GM19099 (cell line): ENCODE results near the gene TSPAN33.
A peak's percentile ranks its signal among the peaks of the same experiment; 100 is the strongest.

ENCODE experiments used
- POLR2A ChIP-seq: IDR thresholded peaks from 3 replicates; pipeline ENCODE4 v1.6.1; 2011; ENCODE audit warnings: low read depth; ENCODE audit not compliant: insufficient read length; ENCODE audit errors: extremely low read depth

TSPAN33 gene

DNA sequence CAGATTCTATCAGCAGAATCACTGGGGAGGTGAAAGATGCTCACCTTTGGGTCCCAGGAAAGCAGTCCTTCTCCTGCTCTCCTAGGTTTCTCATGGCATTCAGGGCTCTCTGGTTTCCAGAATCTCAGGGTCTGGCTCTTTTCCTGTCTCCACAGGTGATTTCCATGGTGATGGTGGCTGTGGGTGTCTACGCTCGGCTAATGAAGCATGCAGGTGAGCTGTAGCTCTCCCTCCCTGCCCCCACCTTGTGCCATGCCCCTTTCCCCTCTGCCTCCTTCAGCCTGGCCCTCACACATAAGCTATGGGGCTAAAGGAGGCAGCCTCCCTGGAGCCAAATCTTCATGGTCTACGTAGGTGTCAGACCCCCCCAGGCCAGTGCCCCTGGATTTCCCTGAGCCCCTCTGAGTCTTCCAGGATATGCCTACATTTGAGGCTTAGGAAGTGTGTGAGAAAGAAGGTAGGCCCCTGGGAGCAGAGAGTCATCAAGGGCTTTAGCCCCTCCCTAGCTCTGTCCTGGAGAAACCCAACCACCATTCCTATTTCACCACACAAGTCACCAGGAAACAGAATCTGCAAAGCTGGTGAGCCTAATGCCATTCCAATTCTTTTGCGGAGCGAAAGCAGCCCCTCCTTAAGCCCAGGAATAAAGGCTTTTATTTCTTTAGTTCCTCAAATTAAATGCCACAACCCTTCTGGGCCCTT is 17.2 kb downstream of the TSPAN33 start:
- no peak for TF ChIP-seq POLR2A

DNA sequence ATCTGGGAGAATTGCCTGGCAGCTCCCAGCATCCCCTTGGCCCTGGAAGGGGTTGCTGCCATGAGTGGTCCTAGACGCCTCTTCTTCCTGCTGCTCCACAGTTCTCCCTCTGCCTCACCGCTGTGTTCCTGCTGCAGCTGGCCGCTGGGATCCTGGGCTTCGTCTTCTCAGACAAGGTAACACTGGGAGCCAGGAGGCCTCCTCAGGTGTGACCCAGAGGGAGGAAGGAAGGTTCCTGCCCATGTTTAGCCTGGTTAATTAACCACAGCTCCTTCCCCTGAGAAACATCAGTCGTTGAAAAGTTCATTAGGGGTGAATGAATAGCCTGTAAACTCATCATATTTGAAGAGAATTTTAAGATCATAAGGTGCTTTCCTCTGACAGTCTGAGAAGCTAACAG is 18.2 kb downstream of the TSPAN33 start:
- TF ChIP-seq POLR2A: no peak

DNA sequence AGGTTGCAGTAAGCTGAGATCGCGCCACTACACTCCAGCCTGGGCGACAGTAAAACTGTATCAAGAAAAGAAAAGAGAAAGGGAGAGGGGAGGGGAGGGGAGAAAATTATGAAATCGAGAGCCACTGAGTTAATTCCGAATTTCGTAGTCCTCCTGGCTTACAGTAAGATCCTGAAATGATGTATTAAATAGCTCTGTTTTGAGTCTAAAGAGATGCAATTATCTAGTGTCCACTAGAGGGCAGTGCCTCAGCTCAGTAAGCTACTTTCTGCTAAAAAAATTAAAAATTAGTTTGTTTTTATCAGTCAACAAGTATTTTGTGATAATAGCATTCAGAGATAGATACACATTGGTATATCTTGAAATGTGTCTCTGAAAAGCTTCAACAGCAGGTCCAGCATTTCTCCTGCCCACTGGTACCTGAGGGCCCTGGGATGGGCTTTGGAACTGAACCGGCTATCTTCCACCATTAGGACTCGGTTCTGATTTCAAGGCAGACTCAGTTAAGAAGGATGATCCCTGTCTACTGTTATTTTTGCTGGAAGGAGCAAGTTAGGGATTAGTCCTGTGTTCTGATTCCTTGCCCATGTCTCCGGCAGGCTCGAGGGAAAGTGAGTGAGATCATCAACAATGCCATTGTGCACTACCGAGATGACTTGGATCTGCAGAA is 19.5 kb downstream of the TSPAN33 start:
- TF ChIP-seq POLR2A: no peak

DNA sequence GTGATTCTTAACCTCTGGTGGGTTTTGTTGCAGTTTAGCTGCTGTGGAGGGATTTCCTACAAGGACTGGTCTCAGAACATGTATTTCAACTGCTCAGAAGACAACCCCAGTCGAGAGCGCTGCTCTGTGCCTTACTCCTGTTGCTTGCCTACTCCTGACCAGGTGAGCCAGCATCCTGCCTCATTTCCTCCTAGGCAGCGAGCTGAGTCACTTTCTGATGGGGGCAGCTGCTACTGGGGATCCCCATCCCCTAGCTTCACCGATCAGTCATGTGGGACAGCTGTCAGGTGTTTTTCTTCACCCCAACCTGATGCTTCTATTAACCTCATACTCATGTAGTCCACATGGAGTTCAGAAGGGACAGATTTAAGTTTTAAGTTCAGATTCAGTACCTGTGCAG is 22.2 kb downstream of the TSPAN33 start:
- no peak for TF ChIP-seq POLR2A

DNA sequence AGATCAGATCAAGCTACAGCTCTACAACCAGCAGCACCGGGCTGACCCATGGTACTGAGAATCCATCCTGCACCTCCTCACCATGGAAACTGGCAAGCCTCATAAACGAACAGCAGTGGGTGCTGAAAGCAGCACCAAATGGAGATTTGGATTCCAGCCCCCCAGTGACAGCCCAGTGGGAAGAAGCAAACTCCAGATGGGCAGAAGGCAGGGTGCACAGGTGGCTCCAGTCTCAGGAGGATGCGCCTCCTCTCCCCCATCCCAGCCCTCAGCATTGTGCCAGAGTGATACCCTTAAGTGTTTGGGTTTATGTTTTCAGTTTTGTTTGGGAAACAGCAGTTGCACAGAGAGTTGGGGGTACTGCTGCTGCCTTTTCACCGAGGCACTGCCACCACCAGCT is 23.3 kb downstream of the TSPAN33 start:
- no peak for TF ChIP-seq POLR2A

DNA sequence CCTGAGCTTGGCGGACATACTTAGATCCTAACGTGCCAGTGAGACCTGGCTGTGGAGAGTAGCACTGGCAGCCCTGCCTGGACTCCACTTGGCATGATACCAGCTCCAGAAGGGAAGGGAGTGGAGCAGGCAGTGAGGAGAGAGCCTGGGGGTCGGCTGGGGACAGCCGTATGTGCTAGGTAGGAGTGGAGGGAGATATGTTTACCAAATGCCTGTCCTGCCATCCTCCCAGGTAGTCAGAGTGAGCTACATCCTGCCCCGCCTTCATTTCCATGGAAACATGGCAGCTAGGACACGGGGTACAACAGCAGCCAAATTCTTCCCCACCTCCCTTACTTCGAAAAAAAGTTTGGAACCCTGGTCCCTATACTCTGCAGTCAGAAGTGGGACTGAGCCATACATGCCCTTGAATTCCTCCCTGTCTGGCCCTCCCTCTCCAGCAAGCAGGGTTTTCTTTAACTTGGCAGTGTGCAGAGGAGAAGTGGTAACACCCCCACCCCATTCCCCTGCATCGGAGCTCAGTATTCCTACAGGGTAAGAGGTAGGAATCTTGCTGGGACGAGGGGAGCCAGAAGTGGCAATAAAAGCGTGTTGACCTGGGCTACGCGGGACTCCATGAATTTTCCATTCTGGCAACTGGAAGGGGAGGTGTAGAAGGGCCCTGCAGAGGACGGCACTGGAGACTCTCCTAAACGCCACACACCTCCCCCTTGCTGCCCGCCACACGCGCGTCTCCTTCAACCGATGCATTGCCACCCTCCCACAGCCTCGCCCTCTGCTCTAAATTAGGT is 23.9 kb downstream of the TSPAN33 start:
- no peak for TF ChIP-seq POLR2A

DNA sequence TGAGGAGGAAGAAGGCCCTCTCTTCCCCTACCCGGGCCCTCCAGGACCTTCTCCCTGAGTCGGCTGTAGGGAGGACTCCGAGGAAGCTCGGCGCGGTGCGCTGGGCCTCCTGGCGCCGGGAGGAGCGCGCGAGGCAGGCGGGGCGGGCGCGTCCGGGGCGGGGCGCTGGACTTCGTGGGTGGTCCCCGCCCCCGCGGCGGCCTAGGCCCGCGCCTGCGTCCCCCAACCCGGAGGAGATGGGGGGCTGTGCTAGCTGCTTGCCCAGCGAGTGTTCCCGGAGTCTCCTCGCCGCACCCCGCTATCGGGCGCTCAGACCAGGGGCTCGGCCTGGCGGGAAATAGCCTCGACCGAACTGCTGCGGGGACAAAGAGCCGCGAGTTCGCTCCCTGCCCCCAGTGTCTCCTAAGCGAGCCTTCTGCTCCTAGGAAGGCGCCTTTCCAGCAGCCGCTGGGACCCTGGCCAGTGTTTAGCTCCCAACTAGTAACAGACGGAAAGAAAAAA is 24.7 kb downstream of the TSPAN33 start:
- TF ChIP-seq POLR2A: peak; percentile 21

DNA sequence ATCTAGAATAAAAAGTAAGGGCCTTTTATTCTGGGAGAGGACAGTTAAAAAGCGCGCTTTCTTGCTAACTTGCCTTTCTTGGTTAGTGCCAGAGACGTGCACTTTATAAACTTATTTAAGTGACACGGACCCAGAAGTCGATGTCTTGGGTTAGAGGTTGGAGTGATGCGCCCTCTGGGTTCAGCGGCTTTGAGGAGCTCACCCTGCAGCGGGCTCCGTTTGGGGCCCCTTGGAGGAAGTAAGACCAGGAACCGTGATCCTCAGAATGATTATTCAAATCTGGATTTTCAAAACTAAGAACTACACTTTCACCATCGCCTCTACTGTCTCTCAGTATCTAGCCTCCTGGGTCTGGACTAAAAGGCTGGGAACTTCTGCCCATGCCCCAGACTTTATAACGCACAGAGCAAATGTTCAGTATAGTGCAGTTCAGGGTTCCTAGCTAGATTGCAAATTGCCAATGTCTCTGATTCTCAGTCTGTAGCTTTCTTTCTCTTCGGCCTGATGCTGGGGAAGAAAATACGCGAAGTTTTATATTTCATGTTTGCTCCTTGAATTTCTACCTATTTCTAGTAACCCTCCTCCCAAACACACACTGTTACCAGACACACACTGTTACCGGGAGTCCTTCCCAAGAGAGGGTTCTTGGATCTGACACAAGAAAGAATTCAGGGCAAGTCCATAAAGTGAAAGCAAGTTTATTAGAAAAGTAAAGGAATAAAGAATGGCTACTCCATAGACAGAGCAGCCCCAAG is 25.4 kb downstream of the TSPAN33 start:
- peak; percentile 3 for TF ChIP-seq POLR2A

DNA sequence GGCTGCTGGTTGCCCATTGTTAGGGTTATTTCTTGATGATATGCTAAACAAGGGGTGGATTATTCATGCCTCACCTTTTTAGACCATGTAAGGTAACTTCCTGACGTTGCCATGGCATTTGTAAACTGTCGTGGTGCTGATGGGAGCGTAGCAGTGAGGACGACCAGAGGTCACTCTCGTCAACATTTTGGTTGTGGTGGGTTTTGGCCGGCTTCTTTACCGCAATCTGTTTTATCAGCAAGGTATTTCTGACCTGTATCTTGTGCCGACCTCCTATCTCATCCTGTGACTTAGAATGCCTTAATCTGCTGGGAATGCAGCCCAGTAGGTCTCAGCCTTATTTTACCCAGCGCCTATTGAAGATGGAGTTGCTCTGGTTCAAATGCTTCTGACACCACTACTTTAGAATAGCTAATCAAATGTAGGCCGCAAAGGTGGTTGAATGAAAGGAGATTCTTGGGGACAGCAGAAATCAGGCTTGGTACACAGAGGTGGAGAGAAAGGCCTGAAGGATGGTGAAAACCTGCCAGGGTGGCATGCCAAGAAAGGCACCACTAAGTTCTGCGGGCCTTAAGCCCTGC is 26.0 kb downstream of the TSPAN33 start:
- TF ChIP-seq POLR2A: no peak

DNA sequence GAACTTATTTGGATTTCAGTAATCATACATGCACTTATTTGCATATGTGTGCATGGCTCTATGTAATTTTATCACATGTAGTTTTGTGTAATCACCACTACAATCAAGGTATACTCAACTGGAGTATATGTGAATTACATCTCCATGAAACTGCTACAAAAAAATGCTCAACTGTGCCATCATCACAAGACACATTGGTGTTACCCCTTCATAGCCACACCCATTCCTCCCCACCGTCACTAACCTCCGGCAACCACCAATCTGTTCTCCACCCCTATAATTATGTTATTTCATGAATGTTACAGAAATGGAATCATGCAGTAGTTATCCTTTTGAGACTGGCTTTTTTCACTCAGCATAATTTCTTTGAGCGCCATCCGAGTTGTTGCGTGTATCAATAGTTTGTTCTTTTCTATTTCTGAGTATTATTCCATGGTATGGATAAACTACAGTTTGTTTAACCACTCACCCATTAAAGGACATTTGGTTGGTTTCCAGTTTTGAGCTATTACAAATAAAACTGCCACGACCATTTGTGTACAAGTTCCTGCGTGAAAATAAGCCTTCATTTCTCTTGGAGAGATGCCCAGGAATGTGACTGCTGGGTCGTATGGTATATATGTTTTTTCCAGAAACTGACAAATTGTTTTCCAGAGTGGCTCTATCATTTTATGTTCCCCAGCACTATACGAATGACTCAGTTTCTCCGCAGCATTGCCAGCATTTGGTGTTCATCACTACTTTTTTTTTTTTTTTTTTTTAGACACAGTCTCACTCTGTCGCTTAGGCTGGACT is 32.6 kb downstream of the TSPAN33 start:
- no peak for TF ChIP-seq POLR2A

DNA sequence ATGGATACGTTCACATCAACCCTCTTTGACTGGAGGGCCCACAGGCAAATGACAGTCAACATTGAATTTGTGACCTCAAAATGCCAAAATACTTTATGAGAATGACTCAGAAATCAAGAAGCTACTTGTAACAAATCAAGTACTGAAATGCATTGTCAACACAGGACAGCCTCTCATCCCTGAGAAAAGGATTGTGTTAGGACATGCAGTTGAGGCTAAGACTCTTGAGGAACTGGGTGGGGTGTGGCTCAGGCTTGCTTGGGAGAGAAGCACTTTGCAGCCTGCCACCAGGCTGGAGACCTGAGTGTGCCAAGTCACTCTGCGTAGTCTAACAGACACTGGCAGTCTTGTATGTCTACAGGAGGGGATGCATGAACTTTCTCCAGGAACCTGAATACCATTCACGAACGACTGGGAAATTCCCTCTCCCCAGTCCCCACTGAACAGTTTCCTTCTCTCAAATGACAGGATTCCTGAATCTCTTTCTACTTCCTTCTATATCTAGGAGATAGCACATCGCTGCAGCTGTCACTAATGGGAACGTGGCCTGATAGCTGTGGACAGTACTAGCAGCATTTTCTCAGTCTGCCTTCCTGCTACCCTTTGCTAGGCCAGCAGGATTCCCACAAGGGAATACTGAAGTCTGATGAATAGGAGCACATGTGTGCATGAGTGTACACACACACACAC is 40.6 kb downstream of the TSPAN33 start:
- no peak for TF ChIP-seq POLR2A

DNA sequence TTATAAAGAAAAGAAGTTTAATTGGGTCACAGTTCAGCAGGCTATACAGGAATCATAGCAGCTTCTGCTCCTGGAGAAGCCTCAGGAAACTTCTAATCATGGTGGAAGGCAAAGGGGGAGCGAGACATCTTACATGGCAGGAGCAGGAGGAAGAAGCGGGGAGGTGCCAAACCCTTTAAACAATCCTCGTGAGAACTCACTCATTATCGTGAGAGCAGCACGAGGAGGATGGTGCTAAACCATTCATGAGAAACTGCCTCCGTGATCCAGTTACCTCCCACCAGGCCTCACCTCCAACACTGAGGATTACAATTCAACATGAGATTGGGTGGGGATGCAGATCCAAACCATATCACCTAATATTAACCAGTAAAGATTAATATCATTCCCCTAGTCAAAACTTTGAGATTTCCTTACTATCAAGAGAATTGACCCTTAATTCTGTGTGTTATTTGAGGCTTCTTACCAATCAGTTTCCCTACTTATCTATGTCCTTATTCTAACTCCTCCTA is 42.3 kb downstream of the TSPAN33 start:
- TF ChIP-seq POLR2A: no peak
